GM18909 (cell line): ENCODE data around the gene MEGF11.
A peak's percentile ranks its signal among the peaks of the same experiment; 100 is the strongest.
"Not testable (repeated sequence)": the region's sequence is repeated elsewhere in the genome, so short reads cannot be mapped to it uniquely, and the experiment has no call there.

Experiments used
- ATAC-seq: cut with Tn5 transposase; IDR thresholded peaks from one replicate; pipeline ENCODE4 v1.9.1; 2021; ENCODE audit warnings: mild to moderate bottlenecking; ENCODE audit not compliant: unreplicated experiment, poor library complexity

MEGF11 gene

GRCh38 chr15:66278056-66278455 is 24.5 kb upstream of the MEGF11 start:
- no peak for ATAC-seq

GRCh38 chr15:66276546-66276945 is 23.0 kb upstream of the MEGF11 start:
- ATAC-seq, result no peak

- ATAC-seq, result no peak
These were observed 21.8 kb upstream of the MEGF11 start for GRCh38 chr15:66275352-66275751.

GRCh38 chr15:66270932-66271331 is 17.4 kb upstream of the MEGF11 start:
- ATAC-seq, result no peak

DNA sequence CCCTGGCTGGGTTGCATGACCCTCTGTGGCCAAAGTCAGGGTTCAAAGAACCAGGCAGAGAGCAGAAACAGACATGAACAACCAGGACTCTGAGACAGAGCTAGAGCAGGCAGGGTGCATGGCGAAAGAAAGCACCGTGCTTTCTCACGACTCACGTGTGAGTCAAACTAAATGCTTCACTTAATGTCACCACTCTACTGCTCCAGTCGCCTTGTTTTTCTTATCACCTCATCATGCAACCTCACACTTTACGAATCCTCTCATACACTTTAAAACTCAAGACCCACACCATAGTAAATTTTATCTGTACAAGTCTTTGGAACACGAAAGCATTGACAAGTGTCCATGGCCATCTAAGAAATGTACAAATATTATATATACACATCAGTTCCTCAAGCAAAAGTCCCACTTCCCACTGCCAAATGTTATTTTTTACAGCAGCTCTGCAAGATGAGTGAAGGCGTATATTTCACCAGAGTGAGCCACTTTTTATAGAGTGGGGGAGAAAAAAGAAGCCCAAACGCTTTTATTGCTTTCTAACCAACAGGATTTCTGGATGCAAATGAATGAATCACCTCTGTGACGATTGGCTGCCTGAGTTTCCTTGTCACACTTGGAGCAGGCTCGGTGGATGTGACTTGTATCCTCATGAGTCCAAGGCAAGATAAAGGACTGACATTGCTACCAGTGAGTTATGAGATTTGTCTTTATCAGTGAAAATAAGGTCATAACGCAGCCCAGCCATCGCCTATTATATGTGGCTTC is 16.0 kb upstream of the MEGF11 start:
- no peak for ATAC-seq

DNA sequence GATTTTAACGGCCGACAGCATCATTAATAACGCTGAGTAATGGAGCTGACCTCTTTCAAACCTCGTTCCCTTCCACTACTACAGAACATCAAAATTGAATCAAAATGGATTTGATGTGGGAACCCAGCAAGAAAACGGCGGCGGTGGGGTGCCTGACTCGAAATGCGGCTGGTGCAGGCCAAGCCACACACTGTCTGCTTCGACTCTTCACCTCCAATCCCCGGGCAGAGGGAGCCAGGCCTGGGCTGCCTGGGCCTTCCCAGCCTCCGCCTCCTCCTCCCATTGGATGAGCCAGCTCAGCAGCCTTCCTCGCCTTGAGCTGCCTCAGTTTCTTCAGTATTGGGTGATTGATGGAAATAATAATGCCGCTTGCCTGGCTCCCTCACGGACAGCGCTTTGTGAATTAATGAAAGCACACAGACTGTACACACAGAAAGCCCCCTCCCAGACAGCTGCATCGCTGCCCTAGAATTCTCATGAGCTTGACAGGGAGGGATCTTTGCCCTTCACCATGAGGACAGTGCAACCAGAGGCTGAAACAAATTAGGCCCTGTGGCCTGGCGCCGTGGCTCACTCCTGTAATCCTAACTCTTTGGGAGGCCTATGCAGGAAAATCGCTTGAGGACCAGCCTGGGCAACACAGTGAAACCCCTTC is 11.4 kb upstream of the MEGF11 start:
- ATAC-seq, result no peak

- not testable (repeated sequence) for ATAC-seq
These were observed 9.3 kb upstream of the MEGF11 start for GRCh38 chr15:66262837-66263236.

GRCh38 chr15:66261056-66261455 is 7.5 kb upstream of the MEGF11 start:
- no peak for ATAC-seq

GRCh38 chr15:66256692-66257091 is 3.1 kb upstream of the MEGF11 start:
- ATAC-seq, result no peak

GRCh38 chr15:66254951-66255676 is 1.6 kb upstream of the MEGF11 start:
- no peak for ATAC-seq

DNA sequence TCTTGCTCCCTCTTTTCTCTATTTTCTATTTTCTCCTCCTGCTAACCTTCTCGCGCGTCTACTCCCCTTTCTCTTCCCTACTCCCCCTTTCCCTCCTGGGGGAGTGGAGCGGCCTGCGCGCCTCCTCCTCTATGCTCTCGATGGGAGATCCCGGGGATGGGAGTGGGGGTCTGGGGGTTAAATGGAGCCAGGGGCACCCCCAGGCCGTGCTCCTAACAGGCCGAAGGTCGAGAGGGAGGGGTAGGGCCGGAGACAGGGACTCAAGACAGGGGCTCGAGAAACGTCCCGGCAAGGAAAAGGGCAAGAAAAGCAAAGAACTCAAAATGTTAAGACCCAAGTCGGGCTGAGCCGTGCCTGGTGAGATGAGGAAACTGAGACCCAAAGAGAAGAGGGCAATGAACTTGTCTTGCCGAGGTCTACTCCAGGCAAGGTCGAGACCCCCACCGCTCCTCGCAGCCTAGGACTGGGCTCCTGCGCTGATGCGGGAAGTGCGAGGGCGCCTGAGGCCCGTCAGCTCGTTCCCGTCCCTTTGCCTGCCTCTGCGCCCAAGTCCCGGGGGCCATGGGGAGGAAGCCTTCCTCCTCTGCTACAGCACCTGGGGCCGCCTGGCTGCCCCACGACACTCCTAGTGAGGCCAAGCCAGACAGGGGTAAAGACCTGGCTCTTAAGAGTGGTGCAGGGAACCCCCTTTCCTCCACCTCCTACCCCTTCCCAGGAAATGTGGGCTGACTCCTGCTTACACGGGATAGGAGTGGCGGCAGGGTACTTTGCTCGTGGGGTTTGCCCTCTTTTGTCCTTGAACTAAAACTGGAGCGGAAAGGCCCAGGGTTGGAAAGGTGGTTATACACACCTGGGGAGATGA is 770 bp upstream of the MEGF11 start:
- no peak for ATAC-seq

DNA sequence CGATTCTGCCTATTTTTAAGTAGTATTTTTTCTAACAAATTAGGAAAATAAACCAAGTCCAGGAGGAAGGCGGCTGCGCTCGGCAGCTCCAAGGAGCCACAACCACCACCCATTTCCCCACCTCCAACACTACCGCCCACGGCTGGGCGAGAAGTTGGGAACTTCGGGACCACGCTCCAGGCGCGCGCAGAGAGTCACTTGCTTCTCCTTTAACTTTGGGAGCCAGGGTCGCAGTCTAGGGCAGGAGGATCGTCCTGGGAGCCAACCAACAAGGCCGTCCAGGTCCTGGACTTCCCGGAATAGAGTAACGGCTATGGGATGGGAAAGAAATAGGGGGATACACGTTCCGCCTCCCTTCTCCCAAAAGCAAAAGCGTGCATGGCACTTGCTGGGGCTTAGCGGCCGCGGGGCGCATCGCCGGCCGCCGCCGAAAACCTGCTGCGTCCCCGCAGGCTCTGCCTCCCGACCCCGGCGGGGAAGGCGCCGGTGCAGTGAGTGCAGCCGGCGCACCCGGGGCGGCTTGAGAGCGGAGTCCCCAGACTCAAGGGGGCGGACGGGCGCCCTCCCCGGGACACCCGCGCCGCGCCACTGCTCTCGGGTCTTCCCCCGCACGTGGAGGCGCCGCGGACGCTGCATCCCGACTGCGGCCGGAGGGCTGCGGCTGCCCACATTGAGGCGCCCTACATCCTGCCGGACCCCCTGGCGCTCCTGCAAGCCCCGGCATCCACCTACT is 699 bp downstream of the MEGF11 start:
- no peak for ATAC-seq

- ATAC-seq, result peak; percentile 46
These were observed 1.5 kb downstream of the MEGF11 start for GRCh38 chr15:66251790-66252684.

- ATAC-seq, result no peak
These were observed 2.3 kb downstream of the MEGF11 start for GRCh38 chr15:66251065-66251789.

GRCh38 chr15:66249605-66250174 is 3.9 kb downstream of the MEGF11 start:
- ATAC-seq, result no peak

DNA sequence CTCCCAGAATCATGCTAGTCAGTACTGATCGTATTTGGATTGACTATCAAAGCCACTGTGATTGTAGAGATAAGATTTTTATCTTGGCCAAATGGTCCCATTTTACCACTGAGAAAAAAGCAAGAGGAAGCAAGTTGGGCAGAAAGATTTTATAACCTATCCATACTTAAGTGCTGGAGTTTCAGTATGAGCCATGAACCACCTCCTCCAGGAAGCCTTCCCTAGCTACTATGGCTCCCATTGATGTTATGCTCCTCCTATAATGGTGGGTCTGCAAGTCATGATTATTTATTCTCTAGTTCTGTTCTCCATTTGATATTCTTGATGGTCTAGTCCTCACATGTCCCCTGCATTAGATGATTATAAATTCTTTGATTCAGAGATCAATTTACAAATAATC is 6.6 kb downstream of the MEGF11 start:
- ATAC-seq, result no peak

GRCh38 chr15:66245832-66246231 is 7.7 kb downstream of the MEGF11 start:
- not testable (repeated sequence) for ATAC-seq

GRCh38 chr15:66241908-66242285 is 11.7 kb downstream of the MEGF11 start:
- ATAC-seq, result no peak
